Endodermal cell (in vitro differentiated cells): ENCODE measurements around the gene MLLT3. TPM values are rescaled to one million over a fixed set of nuclear protein-coding genes. Genes with fewer than 3 reads are reported as not detected.

ENCODE experiments used
- DNase-seq: peaks from one replicate; pipeline ENCODE4 v3.0.0-alpha.2; 2017
- H3K27ac ChIP-seq: 2 replicates; pipeline ENCODE4 v1.5.1; 2013; ENCODE audit warnings: mild to moderate bottlenecking, low read depth, low read length, moderate library complexity
- H3K27me3 ChIP-seq: 2 replicates; pipeline ENCODE4 v1.6.1; 2013; ENCODE audit warnings: mild to moderate bottlenecking, low read length, moderate library complexity; ENCODE audit not compliant: insufficient read depth, control insufficient read depth, poor library complexity, severe bottlenecking
- H3K36me3 ChIP-seq: 2 replicates; pipeline ENCODE4 v1.7.0; 2013; ENCODE audit warnings: mild to moderate bottlenecking, low read length, moderate library complexity; ENCODE audit not compliant: control insufficient read depth, insufficient read depth
- H3K4me1 ChIP-seq: one replicate; pipeline ENCODE4 v1.7.0; 2013; ENCODE audit warnings: low read length; ENCODE audit not compliant: control insufficient read depth, insufficient read depth
- H3K4me3 ChIP-seq: 2 replicates; pipeline ENCODE4 v1.5.1; 2013; ENCODE audit warnings: mild to moderate bottlenecking, low read length, moderate library complexity
- H3K9ac ChIP-seq: 2 replicates; pipeline ENCODE4 v1.6.1; 2013; ENCODE audit warnings: mild to moderate bottlenecking, low read length, moderate library complexity; ENCODE audit not compliant: poor library complexity, severe bottlenecking; ENCODE audit errors: extremely low read depth
- H3K9me3 ChIP-seq: 2 replicates; pipeline ENCODE4 v1.6.1; 2013; ENCODE audit warnings: mild to moderate bottlenecking, low read length, moderate library complexity; ENCODE audit not compliant: control insufficient read depth
- H3K27ac Mint-ChIP-seq: 2 replicates; pipeline ENCODE4 v1.8.0; 2020; ENCODE audit warnings: mixed read lengths
- H3K27me3 Mint-ChIP-seq: 2 replicates; pipeline ENCODE4 v1.8.0; 2021; ENCODE audit warnings: mild to moderate bottlenecking, mixed read lengths; ENCODE audit not compliant: insufficient read depth
- H3K36me3 Mint-ChIP-seq: 2 replicates; pipeline ENCODE4 v1.8.0; 2020; ENCODE audit warnings: low read depth, mixed read lengths
- H3K4me1 Mint-ChIP-seq: 2 replicates; pipeline ENCODE4 v1.8.0; 2020; ENCODE audit warnings: mixed read lengths
- H3K4me3 Mint-ChIP-seq: 2 replicates; pipeline ENCODE4 v1.8.0; 2020; ENCODE audit warnings: mild to moderate bottlenecking, moderate library complexity, mixed read lengths
- H3K9me3 Mint-ChIP-seq: 2 replicates; pipeline ENCODE4 v1.8.0; 2020; ENCODE audit warnings: mild to moderate bottlenecking, mixed read lengths
- CTCF ChIP-seq: fragments of 200-600 bp; sonication (generic); conservative IDR thresholded peaks from 2 replicates; pipeline ENCODE4 v1.5.0; 2021; ENCODE audit warnings: antibody characterized with exemption, mild to moderate bottlenecking
- WGBS, 2 experiments: methylation state at CpG; one replicate each; pipeline versions ENCODE4 v1.1.5 to v1.1.7; 2013; ENCODE audit warnings: missing lambda C conversion rate in 2 of 2, mixed read lengths in 1 of 2; ENCODE audit not compliant: insufficient coverage in 1 of 2, insufficient read length in 1 of 2; 5-methylcytosine and 5-hydroxymethylcytosine counted together
- total RNA-seq, 2 donors: library from RNA; stranded (reverse); fragmentation: NEBNext Ultra II Directional in 1 of 2; extraction: Animal tissue kit (Norgen Biotek cat#: 25700) in 1 of 2; gene quantifications; 2 replicates in 1 of 2; 3 replicates in 1 of 2; pipeline ENCODE4 v1.2.1, GENCODE V29; 2021

Gene MLLT3
- total RNA-seq, 2 donors from 2014 or later: 5.5 to 12.2 TPM

GRCh38 chr9:20297646-20298084 lies 324.6 kb downstream of the MLLT3 start:
- Histone ChIP-seq H3K9me3 (no peaks in the 10 kb centered on the region), H3K9ac (no peak overlapping the region), H3K4me1 (no peaks in the 10 kb centered on the region), H3K4me3 (no peak overlapping the region), H3K36me3 (no peaks in the 10 kb centered on the region), H3K27ac (no peak overlapping the region), H3K27me3 (no peaks in the 10 kb centered on the region)
- Mint-ChIP-seq H3K4me1 (peaks cover 16% of the 10 kb centered on the region), H3K27ac (no peak overlapping the region), H3K4me3 (no peak overlapping the region), H3K36me3 (no peaks in the 10 kb centered on the region), H3K9me3 (no peaks in the 10 kb centered on the region), H3K27me3 (peaks cover 3% of the 10 kb centered on the region)
- no peak for DNase-seq
- TF ChIP-seq CTCF: no peak
- WGBS, 2 experiments: 71 to 96% methylated on average over 3 to 6 of the region's 6 CpGs

- H3K9me3 Mint-ChIP-seq: no peaks in the 10 kb centered on the region
- no peak for DNase-seq
- peaks cover 2% of the 10 kb centered on the region for H3K4me1 Mint-ChIP-seq
- no peaks in the 10 kb centered on the region for H3K36me3 Mint-ChIP-seq
- H3K9me3 ChIP-seq: no peaks in the 10 kb centered on the region
- no peak overlapping the region for H3K9ac ChIP-seq
- H3K36me3 ChIP-seq: no peaks in the 10 kb centered on the region
- H3K27me3 Mint-ChIP-seq: peaks cover 3% of the 10 kb centered on the region
- H3K27ac Mint-ChIP-seq: no peak overlapping the region
- H3K4me3 Mint-ChIP-seq: no peak overlapping the region
- TF ChIP-seq CTCF: no peak
- H3K27me3 ChIP-seq: no peaks in the 10 kb centered on the region
- no peaks in the 10 kb centered on the region for H3K4me1 ChIP-seq
- H3K27ac ChIP-seq: no peak overlapping the region
- 93% methylated on average over 1 of the region's 1 CpG; no CpG with 5 or more reads in 1 of the 2 experiments for WGBS, 2 experiments
- no peak overlapping the region for H3K4me3 ChIP-seq
Observed at GRCh38 chr9:20295555-20295954, 326.7 kb downstream of the MLLT3 start.

- Mint-ChIP-seq H3K4me1 (peaks cover 6% of the 10 kb centered on the region), H3K27ac (no peak overlapping the region), H3K27me3 (peaks cover 3% of the 10 kb centered on the region), H3K9me3 (no peaks in the 10 kb centered on the region), H3K36me3 (no peaks in the 10 kb centered on the region), H3K4me3 (no peak overlapping the region)
- H3K27me3 ChIP-seq: no peaks in the 10 kb centered on the region
- no peak for TF ChIP-seq CTCF
- H3K27ac ChIP-seq: no peak overlapping the region
- no peaks in the 10 kb centered on the region for H3K4me1 ChIP-seq
- H3K9ac ChIP-seq: no peak overlapping the region
- H3K4me3 ChIP-seq: no peak overlapping the region
- H3K9me3 ChIP-seq: no peaks in the 10 kb centered on the region
- 90 to 96% methylated on average over 4 to 6 of the region's 6 CpGs for WGBS, 2 experiments
- H3K36me3 ChIP-seq: no peaks in the 10 kb centered on the region
- no peak for DNase-seq
Observed at GRCh38 chr9:20294046-20294750, 328.1 kb downstream of the MLLT3 start.
